A549 (cell line): ENCODE data around the gene TMEM175. TPM values are rescaled to one million over a fixed set of nuclear protein-coding genes. Genes with fewer than 3 reads are reported as not detected.

Experiments
- ATAC-seq, 2 experiments: fragments of 200-7000 bp in 1 of 2; fragments of >200 bp in 1 of 2; cut with Nextera tagmentation in 1 of 2; cut with Tn5 transposase in 1 of 2; 3 replicates each; pipeline versions ENCODE4 v1.8.0 to v1.9.1; 2018 to 2020; ENCODE audit warnings: mild to moderate bottlenecking in 1 of 2, moderate library complexity in 1 of 2
- CTCF ChIA-PET: fragments of 300-600 bp; sonication (Branson Sonifier 250); formaldehyde crosslinking; extraction: SDS; loops from one replicate; lab custom pipeline; 2021; ENCODE audit warnings: antibody characterized with exemption, inconsistent platforms; lab: Yijun Ruan, JAX
- POLR2A ChIA-PET: fragments of 350-600 bp; formaldehyde crosslinking; extraction: SDS; loops from one replicate; lab custom pipeline; 2021; ENCODE audit warnings: antibody characterized with exemption, inconsistent platforms; lab: Yijun Ruan, JAX
- DNase-seq, 2 experiments: peaks; one replicate each; pipeline versions ENCODE4 v3.0.0 to v3.0.0-alpha.2; 2011 to 2016; ENCODE audit warnings: low read depth in 1 of 2, low spot score in 1 of 2
- FAIRE-seq: peaks from 2 replicates; lab custom pipeline; 2011; peaks lifted over from hg19 to GRCh38; lab: Jason Lieb, UNC
- H3K27ac ChIP-seq, 2 experiments: fragments of >200 bp; sonication (Bioruptor Twin); formaldehyde crosslinking; 3 replicates each; pipeline ENCODE4 v1.5.1; 2016 to 2017
- H3K4me1 ChIP-seq: fragments of >200 bp; sonication (Bioruptor Twin); formaldehyde crosslinking; 3 replicates; pipeline ENCODE4 v1.6.1; 2016
- H3K4me2 ChIP-seq: fragments of >200 bp; sonication (Bioruptor Twin); formaldehyde crosslinking; 3 replicates; pipeline ENCODE4 v1.6.1; 2016
- H3K4me3 ChIP-seq: fragments of >200 bp; sonication (Bioruptor Twin); formaldehyde crosslinking; 3 replicates; pipeline ENCODE4 v1.5.1; 2016
- H3K9me3 ChIP-seq: fragments of >200 bp; sonication (Bioruptor Twin); formaldehyde crosslinking; 3 replicates; pipeline ENCODE4 v1.6.1; 2016
- CEBPB ChIP-seq, 2 experiments: fragments of >200 bp in 1 of 2; sonication (Bioruptor Twin) in 1 of 2; formaldehyde crosslinking in 1 of 2; IDR thresholded peaks; 2 replicates each; pipeline ENCODE4 v1.6.1; 2012 to 2016
- CHD4 ChIP-seq: fragments of 200-600 bp; sonication (generic); IDR thresholded peaks from 2 replicates; pipeline ENCODE4 v1.6.1; 2016; ENCODE audit warnings: antibody characterized with exemption, mild to moderate bottlenecking, borderline replicate concordance
- EHF ChIP-seq: fragments of 250-450 bp; sonication (Bioruptor Pico); IDR thresholded peaks from 2 replicates; pipeline ENCODE4 v1.5.0; 2020; ENCODE audit warnings: mild to moderate bottlenecking
- ESRRA ChIP-seq: fragments of 150-350 bp; IDR thresholded peaks from 2 replicates; pipeline ENCODE4 v1.6.1; 2014; ENCODE audit warnings: mild to moderate bottlenecking, low read length, borderline replicate concordance
- FOXS1 ChIP-seq: fragments of 250-450 bp; sonication (Bioruptor Pico); IDR thresholded peaks from 2 replicates; pipeline ENCODE4 v1.5.0; 2020; ENCODE audit warnings: mild to moderate bottlenecking, moderate library complexity
- HDAC2 ChIP-seq: fragments of 200-600 bp; sonication (generic); IDR thresholded peaks from 2 replicates; pipeline ENCODE4 v1.6.1; 2016
- HOXB13 ChIP-seq: fragments of 250-450 bp; sonication (Bioruptor Pico); IDR thresholded peaks from 2 replicates; pipeline ENCODE4 v1.5.0; 2020; ENCODE audit warnings: low read depth, mild to moderate bottlenecking, moderate library complexity
- KDM1A ChIP-seq: fragments of 200-600 bp; sonication (generic); IDR thresholded peaks from 2 replicates; pipeline ENCODE4 v1.6.1; 2016; ENCODE audit warnings: low read depth, mild to moderate bottlenecking
- KDM5A ChIP-seq: fragments of 200-600 bp; sonication (generic); IDR thresholded peaks from 2 replicates; pipeline ENCODE4 v1.6.1; 2016; ENCODE audit warnings: antibody characterized with exemption, mild to moderate bottlenecking
- MAX ChIP-seq: IDR thresholded peaks from 2 replicates; pipeline ENCODE4 v1.6.1; 2012
- MYC ChIP-seq: IDR thresholded peaks from 2 replicates; pipeline ENCODE4 v1.6.1; 2012; ENCODE audit warnings: mild to moderate bottlenecking, inconsistent platforms, low read length, improper control_type of control experiment, borderline replicate concordance
- NFE2L2 ChIP-seq: fragments of 150-350 bp; conservative IDR thresholded peaks from 2 replicates; pipeline ENCODE4 v1.6.1; 2014; ENCODE audit warnings: low read length
- PBX3 ChIP-seq: IDR thresholded peaks from 2 replicates; pipeline ENCODE4 v1.6.1; 2012
- RARB ChIP-seq: fragments of 250-450 bp; sonication (Bioruptor Pico); IDR thresholded peaks from 2 replicates; pipeline ENCODE4 v1.8.0; 2021; ENCODE audit warnings: mild to moderate bottlenecking, moderate library complexity
- REST ChIP-seq: fragments of 200-600 bp; sonication (generic); IDR thresholded peaks from 2 replicates; pipeline ENCODE4 v1.6.1; 2016; ENCODE audit warnings: antibody characterized with exemption, mild to moderate bottlenecking, moderate library complexity
- RFX5 ChIP-seq: fragments of 450-650 bp; IDR thresholded peaks from 2 replicates; pipeline ENCODE4 v1.7.1; 2014; ENCODE audit warnings: antibody characterized with exemption, mild to moderate bottlenecking, moderate library complexity
- RNF2 ChIP-seq: fragments of 200-600 bp; sonication (generic); IDR thresholded peaks from 2 replicates; pipeline ENCODE4 v1.6.1; 2016; ENCODE audit warnings: low read depth, mild to moderate bottlenecking, antibody characterized with exemption, moderate library complexity, borderline replicate concordance
- SMC3 ChIP-seq: fragments of >200 bp; sonication (Bioruptor Twin); formaldehyde crosslinking; IDR thresholded peaks from 3 replicates; pipeline ENCODE4 v1.6.1; 2018; ENCODE audit warnings: inconsistent platforms
- TFCP2L1 ChIP-seq: fragments of 250-450 bp; sonication (Bioruptor Pico); IDR thresholded peaks from 2 replicates; pipeline ENCODE4 v1.5.0; 2021; ENCODE audit warnings: mild to moderate bottlenecking
- USF2 ChIP-seq: fragments of 450-650 bp; IDR thresholded peaks from 2 replicates; pipeline ENCODE4 v1.6.1; 2014; ENCODE audit warnings: antibody characterized with exemption
- ZSCAN20 ChIP-seq: fragments of 250-450 bp; sonication (Bioruptor Pico); IDR thresholded peaks from 2 replicates; pipeline ENCODE4 v1.8.0; 2022; ENCODE audit warnings: mild to moderate bottlenecking, moderate library complexity
- WGBS: methylation state at CpG from one replicate; pipeline ENCODE4 v1.1.6; 2017; ENCODE audit errors: missing lambda C conversion rate; 5-methylcytosine and 5-hydroxymethylcytosine counted together
- polyA plus RNA-seq, 4 experiments: library from polyadenylated mRNA; depleted of rRNA in 3 of 4; stranded (reverse); fragments of >200 nt; fragmentation: RNase III in 1 of 4; extraction: RNeasy Plus Mini Kit Qiagen cat#74134 plus additional on column Dnase treatment in 1 of 4; gene quantifications; 2 replicates in 3 of 4; 3 replicates in 1 of 4; pipeline ENCODE4 v1.2.3, GENCODE V29; 2011 to 2017
- TF ChIP-seq, protein P1 (sequence below): fragments of >200 bp; sonication (Bioruptor Twin); formaldehyde crosslinking; IDR thresholded peaks from 3 replicates; pipeline ENCODE4 v1.6.1; 2016
- TF ChIP-seq, protein P2 (sequence below): fragments of >200 bp; sonication (Bioruptor Twin); formaldehyde crosslinking; IDR thresholded peaks from 3 replicates; pipeline ENCODE4 v1.5.1; 2016

Gene TMEM175
- polyA plus RNA-seq, 2 of the 4 experiments (the other 2 are of a cell fraction) = 15.7 to 19.4 TPM

DNA sequence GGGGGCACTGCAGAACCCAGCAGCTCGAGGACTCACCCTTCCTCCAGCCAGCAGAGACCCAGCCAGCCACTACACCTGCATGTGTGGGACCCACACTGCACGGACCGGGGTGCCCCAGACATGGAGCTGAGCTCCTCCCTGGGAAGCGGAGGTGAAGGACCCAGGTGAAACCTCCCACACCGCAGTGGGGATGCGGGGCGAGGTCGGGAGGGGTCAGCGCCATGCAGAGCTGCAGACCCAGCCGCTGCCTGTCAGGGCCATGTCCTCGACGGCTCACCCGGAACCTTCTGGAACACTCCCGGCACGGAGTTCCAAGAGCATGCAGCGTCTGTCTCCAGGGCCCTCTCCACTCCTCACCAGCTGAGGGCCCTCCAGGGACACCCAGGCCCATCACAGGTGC is 42.7 kb upstream of the TMEM175 start:
- no peak for DNase-seq
- Histone ChIP-seq H3K4me2 (no peak overlapping the region), H3K4me3 (no peak overlapping the region), H3K9me3 (no peaks in the 10 kb centered on the region), H3K27ac (no peak overlapping the region), H3K4me1 (no peaks in the 10 kb centered on the region)
- ChIA-PET POLR2A (no interaction called here), CTCF (interaction anchor here (1.0 kb wide), 1 partner anchor 147 kb away, joined by 6 read pairs; no protein-coding TSS in a partner anchor)
- FAIRE-seq = no peak
- WGBS = 100% methylated on average over 1 of the region's 16 CpGs
- no peak for TF ChIP-seq USF2
- TF ChIP-seq EHF (CRISPR knock-in tag) = no peak
- TF ChIP-seq KDM5A = no peak
- no peak for TF ChIP-seq RFX5
- TF ChIP-seq HOXB13 (CRISPR knock-in tag) = no peak
- no peak for TF ChIP-seq TFCP2L1
- no peak for TF ChIP-seq MYC
- TF ChIP-seq REST = no peak
- TF ChIP-seq SMC3 = no peak
- TF ChIP-seq CEBPB (IDR thresholded peaks at IDR 0.05) = no peak
- ATAC-seq = no peak

GRCh38 chr4:890036-890695 is 42.1 kb upstream of the TMEM175 start:
- 95% methylated on average over 12 of the region's 22 CpGs for WGBS
- Histone ChIP-seq H3K4me3 (no peak overlapping the region), H3K27ac (no peak overlapping the region), H3K4me2 (no peak overlapping the region), H3K9me3 (no peaks in the 10 kb centered on the region), H3K4me1 (no peaks in the 10 kb centered on the region)
- TF ChIP-seq, protein P1, sequence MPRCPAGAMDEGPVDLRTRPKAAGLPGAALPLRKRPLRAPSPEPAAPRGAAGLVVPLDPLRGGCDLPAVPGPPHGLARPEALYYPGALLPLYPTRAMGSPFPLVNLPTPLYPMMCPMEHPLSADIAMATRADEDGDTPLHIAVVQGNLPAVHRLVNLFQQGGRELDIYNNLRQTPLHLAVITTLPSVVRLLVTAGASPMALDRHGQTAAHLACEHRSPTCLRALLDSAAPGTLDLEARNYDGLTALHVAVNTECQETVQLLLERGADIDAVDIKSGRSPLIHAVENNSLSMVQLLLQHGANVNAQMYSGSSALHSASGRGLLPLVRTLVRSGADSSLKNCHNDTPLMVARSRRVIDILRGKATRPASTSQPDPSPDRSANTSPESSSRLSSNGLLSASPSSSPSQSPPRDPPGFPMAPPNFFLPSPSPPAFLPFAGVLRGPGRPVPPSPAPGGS = no peak
- no peak for TF ChIP-seq HDAC2
- TF ChIP-seq USF2 = no peak
- no peak for TF ChIP-seq RNF2
- TF ChIP-seq MYC = no peak
- TF ChIP-seq CHD4 = no peak
- no peak for TF ChIP-seq FOXS1 (CRISPR knock-in tag)
- no peak for TF ChIP-seq KDM5A
- TF ChIP-seq TFCP2L1 = no peak
- no peak for TF ChIP-seq ESRRA
- TF ChIP-seq KDM1A = no peak
- no peak for TF ChIP-seq MAX
- TF ChIP-seq NFE2L2 = no peak
- no peak for TF ChIP-seq ZSCAN20 (CRISPR knock-in tag)
- TF ChIP-seq, protein P2, sequence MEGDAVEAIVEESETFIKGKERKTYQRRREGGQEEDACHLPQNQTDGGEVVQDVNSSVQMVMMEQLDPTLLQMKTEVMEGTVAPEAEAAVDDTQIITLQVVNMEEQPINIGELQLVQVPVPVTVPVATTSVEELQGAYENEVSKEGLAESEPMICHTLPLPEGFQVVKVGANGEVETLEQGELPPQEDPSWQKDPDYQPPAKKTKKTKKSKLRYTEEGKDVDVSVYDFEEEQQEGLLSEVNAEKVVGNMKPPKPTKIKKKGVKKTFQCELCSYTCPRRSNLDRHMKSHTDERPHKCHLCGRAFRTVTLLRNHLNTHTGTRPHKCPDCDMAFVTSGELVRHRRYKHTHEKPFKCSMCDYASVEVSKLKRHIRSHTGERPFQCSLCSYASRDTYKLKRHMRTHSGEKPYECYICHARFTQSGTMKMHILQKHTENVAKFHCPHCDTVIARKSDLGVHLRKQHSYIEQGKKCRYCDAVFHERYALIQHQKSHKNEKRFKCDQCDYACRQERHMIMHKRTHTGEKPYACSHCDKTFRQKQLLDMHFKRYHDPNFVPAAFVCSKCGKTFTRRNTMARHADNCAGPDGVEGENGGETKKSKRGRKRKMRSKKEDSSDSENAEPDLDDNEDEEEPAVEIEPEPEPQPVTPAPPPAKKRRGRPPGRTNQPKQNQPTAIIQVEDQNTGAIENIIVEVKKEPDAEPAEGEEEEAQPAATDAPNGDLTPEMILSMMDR = no peak
- TF ChIP-seq PBX3 = no peak
- TF ChIP-seq RARB (CRISPR knock-in tag) = no peak
- TF ChIP-seq CEBPB (IDR thresholded peaks at IDR 0.05) = no peak
- ChIA-PET CTCF (interaction anchor here (0.7 to 1.7 kb wide), 4 partner anchors 17 to 148 kb away, joined by 3 to 9 read pairs (median 5); no protein-coding TSS in a partner anchor), POLR2A (interaction anchor here (0.6 kb wide), 1 partner anchor 765 kb away, joined by 3 read pairs; no protein-coding TSS in a partner anchor)
- no peak for DNase-seq
- no peak for FAIRE-seq
- ATAC-seq = no peak
